Measurements from ENCODE around the gene TRIM71.

- no peak for TF ChIP-seq EP300 (conservative IDR thresholded peaks at IDR 0.05; ENCODE audit: poor library complexity, severe bottlenecking)
- no peak for TF ChIP-seq CTCF (IDR thresholded peaks at IDR 0.05; ENCODE audit: poor library complexity, severe bottlenecking)
- TF ChIP-seq RAD21 (conservative IDR thresholded peaks at IDR 0.05): no peak
- no peak for TF ChIP-seq EZH2 (IDR thresholded peaks at IDR 0.05; ENCODE audit: borderline replicate concordance, insufficient read depth, low read length, poor library complexity, severe bottlenecking)
- no peak for TF ChIP-seq TAF1 (IDR thresholded peaks at IDR 0.05; ENCODE audit: low read depth)
- TF ChIP-seq POLR2AphosphoS5 (IDR thresholded peaks at IDR 0.05): no peak
- no peak for TF ChIP-seq REST (IDR thresholded peaks at IDR 0.05; ENCODE audit: borderline replicate concordance)
Measured at GRCh38 chr3:32890420-32891276, 72.9 kb downstream of the TRIM71 start.
